HL-60 (cell line): ENCODE results near the gene PUM2.

Experiments used
- CTCF ChIP-seq: IDR thresholded peaks from one replicate; pipeline ENCODE4 v1.5.1; 2011; ENCODE audit warnings: low read length, control low read depth, inconsistent platforms; ENCODE audit not compliant: insufficient read depth
- GABPA ChIP-seq: IDR thresholded peaks from 2 replicates; pipeline ENCODE4 v1.6.1; 2012; ENCODE audit warnings: low read depth
- POLR2AphosphoS5 ChIP-seq: IDR thresholded peaks from 2 replicates; pipeline ENCODE4 v1.6.1; 2012; ENCODE audit warnings: low read depth
- TF ChIP-seq, protein P1 (sequence below): IDR thresholded peaks from 2 replicates; pipeline ENCODE4 v1.6.1; 2012; ENCODE audit warnings: low read depth; ENCODE audit not compliant: insufficient replicate concordance

DNA sequence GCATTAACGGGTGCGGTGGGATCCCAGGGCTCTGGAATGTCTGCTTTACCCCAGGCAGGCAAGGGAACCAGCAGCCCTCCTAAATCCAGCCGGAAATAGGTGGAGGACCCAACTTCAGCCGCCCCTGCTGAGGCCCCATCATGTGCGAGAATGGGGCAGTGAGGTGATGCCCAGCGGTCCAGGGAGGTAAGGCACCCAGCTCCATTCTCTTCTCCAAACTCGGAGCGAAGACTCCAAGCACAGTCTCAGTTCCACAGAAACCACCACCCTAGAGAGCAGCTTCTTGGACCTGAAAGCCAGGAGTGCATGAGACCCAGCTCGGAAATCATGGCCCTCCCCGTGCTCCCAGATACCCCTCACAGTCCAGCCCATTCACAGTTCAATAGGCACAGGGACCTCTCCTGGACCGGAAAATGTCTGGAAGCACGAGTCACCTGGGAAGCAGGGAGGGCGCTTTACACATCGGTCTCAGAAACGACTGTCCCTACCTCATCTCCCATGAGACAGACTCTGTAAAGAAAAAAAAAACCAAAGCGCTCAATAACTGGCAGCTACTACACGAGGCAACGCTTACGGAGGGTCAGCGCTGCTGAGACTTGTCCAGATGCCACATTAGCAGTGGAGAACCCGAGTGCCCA lies 127.8 kb downstream of the PUM2 start:
- TF ChIP-seq POLR2AphosphoS5 (no peak), GABPA (no peak), CTCF (no peak)
- TF ChIP-seq, protein P1, sequence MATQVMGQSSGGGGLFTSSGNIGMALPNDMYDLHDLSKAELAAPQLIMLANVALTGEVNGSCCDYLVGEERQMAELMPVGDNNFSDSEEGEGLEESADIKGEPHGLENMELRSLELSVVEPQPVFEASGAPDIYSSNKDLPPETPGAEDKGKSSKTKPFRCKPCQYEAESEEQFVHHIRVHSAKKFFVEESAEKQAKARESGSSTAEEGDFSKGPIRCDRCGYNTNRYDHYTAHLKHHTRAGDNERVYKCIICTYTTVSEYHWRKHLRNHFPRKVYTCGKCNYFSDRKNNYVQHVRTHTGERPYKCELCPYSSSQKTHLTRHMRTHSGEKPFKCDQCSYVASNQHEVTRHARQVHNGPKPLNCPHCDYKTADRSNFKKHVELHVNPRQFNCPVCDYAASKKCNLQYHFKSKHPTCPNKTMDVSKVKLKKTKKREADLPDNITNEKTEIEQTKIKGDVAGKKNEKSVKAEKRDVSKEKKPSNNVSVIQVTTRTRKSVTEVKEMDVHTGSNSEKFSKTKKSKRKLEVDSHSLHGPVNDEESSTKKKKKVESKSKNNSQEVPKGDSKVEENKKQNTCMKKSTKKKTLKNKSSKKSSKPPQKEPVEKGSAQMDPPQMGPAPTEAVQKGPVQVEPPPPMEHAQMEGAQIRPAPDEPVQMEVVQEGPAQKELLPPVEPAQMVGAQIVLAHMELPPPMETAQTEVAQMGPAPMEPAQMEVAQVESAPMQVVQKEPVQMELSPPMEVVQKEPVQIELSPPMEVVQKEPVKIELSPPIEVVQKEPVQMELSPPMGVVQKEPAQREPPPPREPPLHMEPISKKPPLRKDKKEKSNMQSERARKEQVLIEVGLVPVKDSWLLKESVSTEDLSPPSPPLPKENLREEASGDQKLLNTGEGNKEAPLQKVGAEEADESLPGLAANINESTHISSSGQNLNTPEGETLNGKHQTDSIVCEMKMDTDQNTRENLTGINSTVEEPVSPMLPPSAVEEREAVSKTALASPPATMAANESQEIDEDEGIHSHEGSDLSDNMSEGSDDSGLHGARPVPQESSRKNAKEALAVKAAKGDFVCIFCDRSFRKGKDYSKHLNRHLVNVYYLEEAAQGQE = no peak
